Inferior parietal cortex (tissue), 1 donor: Measurements from ENCODE around the gene CBX8.
A peak's percentile ranks its signal among the peaks of the same experiment; 100 is the strongest.

Source experiments
- DNase-seq: peaks from one replicate; pipeline ENCODE4 v3.0.0-alpha.2; 2016; ENCODE audit errors: extremely low spot score

Gene CBX8

GRCh38 chr17:79750650-79751545 lies 46.0 kb downstream of the CBX8 start:
- DNase-seq, result no peak

- no peak for DNase-seq
Observed at GRCh38 chr17:79749958-79750357, 46.9 kb downstream of the CBX8 start.

GRCh38 chr17:79749156-79749815 lies 47.6 kb downstream of the CBX8 start:
- peak; percentile 22 for DNase-seq

- no peak for DNase-seq
Observed at GRCh38 chr17:79748295-79749099, 48.4 kb downstream of the CBX8 start.

- DNase-seq, result no peak
Observed at GRCh38 chr17:79747508-79748294, 49.2 kb downstream of the CBX8 start.

DNA sequence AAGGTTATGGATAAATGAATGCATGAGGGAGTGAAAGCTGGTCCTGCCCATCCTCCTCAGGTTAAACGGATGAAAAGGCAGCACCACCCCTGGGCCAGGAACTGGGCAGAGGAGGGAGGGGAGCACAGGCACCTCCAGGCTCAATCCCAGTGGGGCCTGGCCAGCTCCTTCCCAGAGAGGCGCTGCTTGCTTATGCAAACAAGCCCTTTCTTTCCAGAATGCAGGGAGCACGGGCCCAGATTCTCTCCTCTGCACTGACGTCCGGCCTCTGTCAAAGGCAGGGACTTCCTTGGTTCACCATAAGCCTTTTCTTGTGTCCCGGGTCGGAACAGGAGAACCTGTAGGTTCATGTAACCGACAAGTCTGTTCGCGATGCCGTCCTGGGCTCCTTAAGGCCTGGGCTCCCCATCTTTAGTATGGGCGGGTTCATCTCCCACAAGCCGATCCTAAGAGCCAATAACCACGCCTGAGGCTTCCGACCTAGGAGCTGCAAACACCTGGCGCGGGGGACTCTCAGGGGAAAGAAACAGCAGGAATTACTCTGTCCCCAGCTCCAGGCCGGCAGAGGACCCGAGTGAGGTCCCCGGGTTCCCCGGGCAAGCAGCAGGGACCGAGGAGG lies 49.9 kb downstream of the CBX8 start:
- DNase-seq, result no peak

GRCh38 chr17:79745641-79746105 lies 51.2 kb downstream of the CBX8 start:
- DNase-seq, result no peak

- DNase-seq, result no peak
Observed at GRCh38 chr17:79743614-79744013, 53.3 kb downstream of the CBX8 start.

- DNase-seq, result no peak
Observed at GRCh38 chr17:79742951-79743476, 53.9 kb downstream of the CBX8 start.

- no peak for DNase-seq
Observed at GRCh38 chr17:79742589-79742918, 54.3 kb downstream of the CBX8 start.
